ENCODE data around the gene CARD10. TPM values are rescaled to one million over a fixed set of nuclear protein-coding genes. Genes with fewer than 3 reads are reported as not detected.

The CARD10 gene
- total RNA-seq, 2 donors from 2014 or later: 14.2 to 70.7 TPM

GRCh38 chr22:37559901-37560607 is 40.8 kb upstream of the CARD10 start, which contains the start of gene CDC42EP1:
CDC42EP1 (plus strand) TSS chr22:37560480; CDS start chr22:37566350, 5,870 bp downstream.
- Histone ChIP-seq H3K27me3 (replicated peaks; ENCODE audit: insufficient read depth) (no peaks in the 10 kb centered on the region), H3K9me3 (no peaks in the 10 kb centered on the region), H3K27ac (peak within 1 kb of the TSS; percentile 95 to 97), H3K4me1 (replicated peaks) (peaks cover 14% of the 10 kb centered on the region), H3K36me3 (no peaks in the 10 kb centered on the region), H3K4me3 (peak within 1 kb of the TSS; percentile 78 to 82)
- 13% methylated on average over 35 of the region's 76 CpGs for WGBS
- intact Hi-C loops (cut with DNase I): no loop called here
- no peak for TF ChIP-seq POLR2AphosphoS5 (IDR thresholded peaks at IDR 0.05)
- TF ChIP-seq CTCF (IDR thresholded peaks at IDR 0.05): no peak
- no peak for TF ChIP-seq POLR2A (IDR thresholded peaks at IDR 0.05)
- peak; percentile 52 for DNase-seq (ENCODE audit: low spot score)

GRCh38 chr22:37559521-37559900 is 40.3 kb upstream of the CARD10 start:
- Histone ChIP-seq H3K27me3 (replicated peaks; ENCODE audit: insufficient read depth) (no peaks in the 10 kb centered on the region), H3K9me3 (no peaks in the 10 kb centered on the region), H3K36me3 (no peaks in the 10 kb centered on the region), H3K4me1 (replicated peaks) (peaks cover 14% of the 10 kb centered on the region), H3K27ac (peak overlapping the region; percentile 95 to 97), H3K4me3 (peak overlapping the region; percentile 78 to 82)
- no peak for DNase-seq (ENCODE audit: low spot score)
- intact Hi-C loops (cut with DNase I): no loop called here
- WGBS: 82% methylated on average over 6 of the region's 6 CpGs
- TF ChIP-seq POLR2AphosphoS5 (IDR thresholded peaks at IDR 0.05): no peak
- no peak for TF ChIP-seq POLR2A (IDR thresholded peaks at IDR 0.05)
- TF ChIP-seq CTCF (IDR thresholded peaks at IDR 0.05): no peak

GRCh38 chr22:37558815-37559214 is 39.6 kb upstream of the CARD10 start:
- Histone ChIP-seq H3K36me3 (no peaks in the 10 kb centered on the region), H3K4me1 (replicated peaks) (peaks cover 7% of the 10 kb centered on the region), H3K27me3 (replicated peaks; ENCODE audit: insufficient read depth) (no peaks in the 10 kb centered on the region), H3K4me3 (no peak overlapping the region), H3K9me3 (no peaks in the 10 kb centered on the region), H3K27ac (no peak overlapping the region)
- WGBS: 87% methylated on average over 7 of the region's 7 CpGs
- intact Hi-C loops (cut with DNase I): no loop called here
- DNase-seq (ENCODE audit: low spot score): no peak
- TF ChIP-seq POLR2AphosphoS5 (IDR thresholded peaks at IDR 0.05) (no peak), CTCF (IDR thresholded peaks at IDR 0.05) (no peak), POLR2A (IDR thresholded peaks at IDR 0.05) (no peak)

GRCh38 chr22:37557321-37558001 is 38.2 kb upstream of the CARD10 start:
- intact Hi-C loops (cut with DNase I): no loop called here
- Histone ChIP-seq H3K36me3 (no peaks in the 10 kb centered on the region), H3K9me3 (no peaks in the 10 kb centered on the region), H3K4me3 (no peak overlapping the region), H3K4me1 (replicated peaks) (no peaks in the 10 kb centered on the region), H3K27ac (no peak overlapping the region), H3K27me3 (replicated peaks; ENCODE audit: insufficient read depth) (no peaks in the 10 kb centered on the region)
- no peak for DNase-seq (ENCODE audit: low spot score)
- WGBS: 65% methylated on average over 7 of the region's 7 CpGs
- TF ChIP-seq POLR2AphosphoS5 (IDR thresholded peaks at IDR 0.05): peak; percentile 19
- TF ChIP-seq POLR2A (IDR thresholded peaks at IDR 0.05): no peak
- no peak for TF ChIP-seq CTCF (IDR thresholded peaks at IDR 0.05)
